ENCODE results near the gene BCL2. TPM values are rescaled to one million over a fixed set of nuclear protein-coding genes. Genes with fewer than 3 reads are reported as not detected.

Gene BCL2
- total RNA-seq, 1 donor from 2014 or later = 2.4 TPM

DNA sequence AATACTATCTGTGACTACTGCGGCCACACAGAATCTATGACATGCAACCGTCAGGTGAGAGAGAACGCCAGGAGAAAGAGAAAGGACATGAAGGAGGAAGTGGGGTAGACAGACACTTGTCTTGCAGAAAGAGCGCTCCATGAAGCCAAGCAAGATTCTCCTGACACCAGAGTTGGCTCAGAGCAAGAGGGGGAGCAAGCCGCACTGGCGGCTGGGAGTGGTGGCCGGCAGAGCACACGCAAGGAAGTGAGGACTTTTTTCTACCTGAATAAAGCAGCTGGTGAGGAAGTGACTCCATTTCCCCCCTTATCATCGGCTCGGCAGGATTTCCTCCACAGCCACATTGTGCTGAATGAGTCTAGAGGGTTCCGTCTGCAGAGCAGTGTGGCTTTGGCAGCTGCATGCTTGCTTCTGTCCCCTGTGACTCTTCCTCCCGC is 181.6 kb downstream of the BCL2 start:
- DNase-seq (ENCODE audit: low read depth) (no peak), FAIRE-seq (no peak)
- TF ChIP-seq CTCF (IDR thresholded peaks at IDR 0.05; ENCODE audit: insufficient read depth, low read length, severe bottlenecking) = no peak
- H3K27me3 ChIP-seq (ENCODE audit: control insufficient read depth, insufficient read depth, low read length) = peaks cover 4% of the 10 kb centered on the region
- H3K4me3 ChIP-seq (ENCODE audit: low read depth, low read length) = no peak overlapping the region
- H3K36me3 ChIP-seq (ENCODE audit: control insufficient read depth, insufficient read depth, low read length) = no peaks in the 10 kb centered on the region

DNA sequence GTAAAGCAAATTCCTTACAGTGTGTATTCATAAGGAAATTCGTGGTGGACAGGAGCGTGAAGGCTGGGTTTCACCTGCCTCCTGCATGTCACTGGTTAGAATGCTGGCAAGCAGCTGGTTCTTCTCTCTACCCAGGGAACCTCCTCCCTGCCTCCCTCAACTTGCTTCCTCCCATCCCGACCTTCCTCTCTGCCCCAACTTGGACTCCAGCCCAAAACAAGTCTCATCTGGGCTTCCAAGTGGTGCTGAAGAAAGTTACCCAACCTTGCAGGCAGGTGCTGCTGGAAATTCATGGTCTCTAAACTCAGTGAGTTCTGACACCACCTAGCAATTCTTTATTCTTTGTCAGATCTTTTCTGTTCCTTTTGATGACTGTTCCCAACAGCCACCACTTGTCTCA is 184.5 kb downstream of the BCL2 start:
- FAIRE-seq (no peak), DNase-seq (ENCODE audit: low read depth) (no peak)
- Histone ChIP-seq H3K36me3 (ENCODE audit: control insufficient read depth, insufficient read depth, low read length) (no peaks in the 10 kb centered on the region), H3K4me3 (ENCODE audit: low read depth, low read length) (no peak overlapping the region), H3K27me3 (ENCODE audit: control insufficient read depth, insufficient read depth, low read length) (peaks cover 4% of the 10 kb centered on the region)
- TF ChIP-seq CTCF (IDR thresholded peaks at IDR 0.05; ENCODE audit: insufficient read depth, low read length, severe bottlenecking) = no peak

DNA sequence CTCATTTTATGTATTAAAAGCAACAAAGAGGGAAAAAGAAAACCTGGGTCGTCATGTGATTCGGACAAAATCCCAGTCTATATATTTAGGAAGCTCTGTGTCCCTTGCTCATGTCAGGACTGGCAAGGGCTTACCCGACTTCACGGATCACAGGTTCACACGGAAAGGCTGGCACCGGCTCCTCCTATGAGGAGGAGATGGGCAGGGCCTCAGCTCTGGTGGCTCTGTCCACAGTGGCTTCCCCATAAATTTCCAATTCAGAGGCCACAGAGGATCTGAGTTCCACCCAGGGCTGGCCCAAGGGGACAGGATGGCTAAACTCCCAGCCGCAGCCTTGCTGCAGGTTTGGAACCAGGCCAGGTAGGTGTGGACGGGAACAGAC is 186.8 kb downstream of the BCL2 start:
- Histone ChIP-seq H3K36me3 (ENCODE audit: control insufficient read depth, insufficient read depth, low read length) (no peaks in the 10 kb centered on the region), H3K4me3 (ENCODE audit: low read depth, low read length) (peak overlapping the region; percentile 6), H3K27me3 (ENCODE audit: control insufficient read depth, insufficient read depth, low read length) (peaks cover 4% of the 10 kb centered on the region)
- TF ChIP-seq CTCF (IDR thresholded peaks at IDR 0.05; ENCODE audit: insufficient read depth, low read length, severe bottlenecking) = no peak
- FAIRE-seq (no peak), DNase-seq (ENCODE audit: low read depth) (peak; percentile 32)

DNA sequence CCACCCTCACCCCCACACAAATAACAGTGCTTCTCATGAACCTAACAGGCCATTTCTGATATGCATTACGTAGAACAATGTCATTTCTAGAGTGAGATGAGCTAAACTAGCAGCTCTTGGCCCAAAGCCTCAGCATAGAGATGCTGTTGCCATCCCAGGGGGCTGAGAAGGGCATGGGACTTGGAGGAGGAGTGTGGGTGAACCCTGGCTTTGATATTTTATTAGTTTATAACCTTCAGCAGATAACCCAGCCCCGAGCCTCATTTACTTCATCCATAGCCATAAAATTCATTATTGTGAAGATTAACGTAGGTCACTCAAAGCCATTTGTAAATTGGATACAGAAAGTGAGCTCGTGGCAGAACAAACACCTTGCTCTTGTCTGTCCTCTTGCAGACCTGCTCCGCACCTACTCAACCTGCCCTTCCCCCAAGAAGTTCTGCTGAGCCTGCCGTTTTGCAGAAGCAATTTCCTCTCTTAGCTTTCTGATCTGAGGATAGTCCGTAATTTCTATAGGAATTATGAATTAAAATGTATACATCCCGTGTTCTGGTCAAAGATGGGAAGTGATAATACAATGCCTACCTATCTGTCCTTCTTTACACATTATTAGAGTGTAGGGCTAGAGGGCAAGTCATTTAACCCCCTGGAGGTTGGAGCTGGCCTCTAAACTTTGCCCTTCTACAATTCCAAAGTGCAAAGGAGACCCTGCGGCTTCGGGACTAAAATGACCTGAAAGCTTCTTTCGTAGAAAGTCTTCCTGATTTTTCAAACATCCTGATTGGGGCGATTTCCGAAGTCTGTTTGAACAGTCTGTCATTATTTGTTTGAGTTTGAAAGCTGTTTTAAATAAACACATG is 187.4 kb downstream of the BCL2 start:
- DNase-seq (ENCODE audit: low read depth) (no peak), FAIRE-seq (no peak)
- H3K27me3 ChIP-seq (ENCODE audit: control insufficient read depth, insufficient read depth, low read length) = peaks cover 4% of the 10 kb centered on the region
- H3K4me3 ChIP-seq (ENCODE audit: low read depth, low read length) = peak overlapping the region; percentile 6
- H3K36me3 ChIP-seq (ENCODE audit: control insufficient read depth, insufficient read depth, low read length) = no peaks in the 10 kb centered on the region
- TF ChIP-seq CTCF (IDR thresholded peaks at IDR 0.05; ENCODE audit: insufficient read depth, low read length, severe bottlenecking) = no peak

DNA sequence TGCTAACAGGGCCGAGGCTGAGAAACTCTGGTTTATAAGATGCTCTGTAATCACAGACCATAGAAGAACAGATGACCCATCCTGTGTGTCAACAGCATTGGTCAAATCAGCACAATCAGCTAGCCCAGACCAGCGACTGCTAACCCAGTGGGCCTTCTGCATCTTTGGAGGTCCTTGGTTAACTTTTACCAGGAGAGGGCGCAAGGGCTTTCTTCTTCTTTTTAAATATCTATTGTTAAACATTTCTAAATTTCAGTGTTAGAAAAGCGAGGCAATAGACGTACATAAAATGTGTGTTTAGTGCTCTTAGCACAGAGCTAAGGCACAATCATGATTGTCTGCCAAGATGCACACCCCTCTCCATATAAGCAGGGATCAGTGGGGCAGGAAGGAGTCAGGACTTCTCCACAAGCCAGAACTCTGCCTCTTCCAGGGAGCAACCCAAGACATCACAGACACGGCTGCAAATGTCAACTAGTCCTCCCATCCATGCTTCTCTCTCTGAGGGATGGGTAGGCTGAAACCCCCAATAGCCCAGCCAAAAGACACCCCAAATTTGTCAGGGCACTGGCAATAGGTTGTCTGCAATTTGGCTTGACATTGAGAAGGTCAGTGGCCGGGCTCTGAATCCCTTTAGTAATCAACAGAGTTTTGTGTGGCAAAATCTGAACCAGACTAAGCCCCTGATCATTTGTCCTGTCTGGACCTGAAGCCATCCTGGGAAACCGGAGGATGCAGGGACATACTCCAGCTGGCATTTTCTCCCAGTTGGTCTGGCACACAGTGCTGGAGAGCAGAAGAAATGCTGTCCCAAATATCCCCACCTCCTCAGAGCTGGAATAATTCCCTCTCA is 188.2 kb downstream of the BCL2 start:
- DNase-seq (ENCODE audit: low read depth) = peak; percentile 34
- TF ChIP-seq CTCF (IDR thresholded peaks at IDR 0.05; ENCODE audit: insufficient read depth, low read length, severe bottlenecking) = peak; percentile 69
- H3K36me3 ChIP-seq (ENCODE audit: control insufficient read depth, insufficient read depth, low read length) = no peaks in the 10 kb centered on the region
- no peaks in the 10 kb centered on the region for H3K27me3 ChIP-seq (ENCODE audit: control insufficient read depth, insufficient read depth, low read length)
- peak; percentile 76 for FAIRE-seq
- H3K4me3 ChIP-seq (ENCODE audit: low read depth, low read length) = no peak overlapping the region

Data from bronchial epithelial cell (primary cell).